Stimulated activated CD8-positive, alpha-beta memory T cell treated with anti-CD3 and anti-CD28 coated beads, Interleukin-2, amount 100 ng/mL, for 1 hour (primary cell): Measurements from ENCODE around the gene DNAH8.

Experiments used
- DNase-seq, 2 donors: peaks; one replicate each; pipeline ENCODE4 v3.0.0-alpha.2; 2020; ENCODE audit warnings: low read depth in 2 of 2

Gene DNAH8

DNA sequence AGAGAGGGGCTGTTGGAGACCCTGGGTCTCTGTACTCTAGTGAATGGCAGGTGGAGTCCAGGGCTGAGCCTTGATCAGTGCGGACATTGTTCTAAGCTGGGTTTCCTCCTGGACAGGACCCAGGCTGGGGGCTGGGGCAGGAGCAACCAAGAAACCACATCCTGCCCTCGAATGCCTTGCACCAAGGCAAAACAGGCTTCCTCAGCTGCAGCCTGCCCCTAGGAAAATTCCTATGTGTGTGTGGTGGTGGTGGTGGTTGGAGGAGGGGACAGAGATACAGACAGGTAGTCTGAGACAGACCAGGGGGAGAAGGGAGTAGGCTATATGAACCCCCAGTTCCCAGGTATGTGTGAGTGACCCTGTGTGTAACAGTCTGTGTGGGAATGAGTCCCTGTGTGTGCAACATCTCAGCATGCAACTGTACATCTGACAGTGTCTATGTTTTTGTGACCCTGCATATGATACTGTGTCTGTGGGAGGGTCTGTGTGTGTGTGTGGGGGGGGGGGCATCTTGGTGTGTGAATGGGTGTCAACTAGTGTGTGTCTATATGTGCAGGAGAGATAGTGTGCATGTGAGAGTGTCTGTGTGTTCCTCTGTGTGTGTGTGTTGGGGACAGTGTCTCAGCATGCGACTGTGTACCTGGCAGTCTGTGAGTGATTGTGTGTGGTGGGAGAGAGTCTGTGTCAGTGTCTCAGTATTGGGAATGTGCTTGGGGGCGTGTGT lies 336.4 kb downstream of the DNAH8 start:
- DNase-seq: no peak

DNA sequence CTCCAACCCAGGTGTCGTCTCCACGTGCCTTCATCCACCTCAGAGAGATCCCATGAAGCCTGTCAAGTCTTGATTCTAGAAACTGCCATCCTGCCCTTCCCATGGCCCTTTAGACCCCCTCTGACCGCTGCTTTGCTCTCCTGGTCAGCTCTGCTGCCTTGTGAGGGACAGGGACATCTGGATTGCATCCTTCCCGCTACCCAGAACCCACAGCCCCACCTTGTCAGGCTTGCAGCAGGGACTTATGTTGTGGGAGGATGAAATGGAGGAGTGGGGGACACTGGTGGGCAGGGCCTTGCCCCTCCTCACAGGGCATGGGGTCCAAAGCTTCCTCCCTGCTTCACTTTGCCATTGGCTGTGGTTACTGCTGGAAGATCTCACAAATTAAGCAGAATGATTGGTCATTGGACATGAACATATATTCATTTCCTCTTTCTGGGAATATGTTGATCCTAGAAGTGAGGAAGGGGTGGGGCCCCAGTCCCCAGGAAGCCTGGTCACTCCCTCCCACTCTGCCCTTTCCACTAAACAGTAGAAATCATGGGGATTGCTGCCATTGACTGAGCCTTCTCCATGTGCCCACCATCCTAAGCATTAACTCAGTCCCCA lies 338.0 kb downstream of the DNAH8 start:
- DNase-seq: no peak

DNA sequence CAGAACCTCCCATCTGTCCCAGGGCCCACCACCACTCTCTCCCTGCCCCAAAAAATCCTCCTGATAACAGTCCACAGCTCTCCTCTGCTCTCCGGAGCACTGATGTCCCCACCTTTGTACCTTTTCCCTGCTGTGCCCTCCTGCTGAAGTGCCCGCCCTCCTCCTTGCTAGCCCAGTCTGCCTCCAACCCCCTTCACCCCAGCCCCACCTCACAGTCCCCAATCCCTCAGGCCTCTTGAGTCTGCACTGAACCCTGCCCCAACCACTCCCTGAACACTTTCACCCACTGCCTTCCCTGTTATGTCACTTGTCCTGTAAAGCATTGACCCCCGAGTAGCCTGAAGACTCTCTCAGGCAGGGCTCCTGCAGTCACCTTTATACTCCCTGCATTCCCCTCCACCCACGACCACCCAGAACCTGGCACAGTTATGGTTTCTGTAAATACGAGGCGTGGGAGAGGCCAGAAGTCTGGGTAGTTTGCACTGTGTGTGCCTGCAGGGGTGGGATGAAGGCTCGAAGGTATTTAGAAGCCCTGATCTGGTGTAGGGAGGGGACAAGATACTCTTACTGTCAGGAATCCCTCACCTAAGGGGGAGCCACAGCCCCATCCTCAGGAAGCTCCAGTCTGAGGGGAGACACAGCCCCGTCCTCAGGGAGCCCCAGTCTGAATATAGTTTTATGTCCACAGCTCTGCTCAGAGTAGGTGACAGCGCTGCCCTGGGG lies 338.9 kb downstream of the DNAH8 start:
- no peak for DNase-seq

DNA sequence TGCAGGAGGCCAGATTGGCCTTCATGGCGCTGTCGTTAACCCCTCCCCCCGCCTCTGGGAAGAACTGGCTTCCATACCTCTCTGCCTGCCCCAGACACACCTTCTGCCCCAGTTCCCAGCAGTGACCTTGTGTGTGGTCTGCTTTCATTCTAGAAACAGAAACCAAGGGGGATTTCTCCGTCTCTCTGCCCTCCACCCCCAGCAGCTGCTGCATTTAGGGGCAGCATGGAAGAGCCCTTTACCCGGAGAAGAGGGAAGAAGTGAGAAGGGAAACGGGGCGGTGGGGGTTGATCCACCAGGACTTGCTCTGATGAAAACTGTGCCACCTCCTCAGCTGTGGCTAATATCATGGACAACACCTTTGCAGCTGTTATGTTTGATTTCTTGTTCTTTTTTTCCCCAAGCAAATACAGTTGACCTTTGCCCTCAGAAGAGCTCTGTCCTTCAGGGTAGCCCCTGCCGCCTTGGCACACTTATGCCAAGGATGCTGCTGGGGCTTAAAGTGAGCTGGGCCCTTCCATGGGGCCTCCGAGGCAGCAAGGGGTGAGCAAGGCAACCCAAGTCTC lies 339.5 kb downstream of the DNAH8 start:
- DNase-seq: no peak

DNA sequence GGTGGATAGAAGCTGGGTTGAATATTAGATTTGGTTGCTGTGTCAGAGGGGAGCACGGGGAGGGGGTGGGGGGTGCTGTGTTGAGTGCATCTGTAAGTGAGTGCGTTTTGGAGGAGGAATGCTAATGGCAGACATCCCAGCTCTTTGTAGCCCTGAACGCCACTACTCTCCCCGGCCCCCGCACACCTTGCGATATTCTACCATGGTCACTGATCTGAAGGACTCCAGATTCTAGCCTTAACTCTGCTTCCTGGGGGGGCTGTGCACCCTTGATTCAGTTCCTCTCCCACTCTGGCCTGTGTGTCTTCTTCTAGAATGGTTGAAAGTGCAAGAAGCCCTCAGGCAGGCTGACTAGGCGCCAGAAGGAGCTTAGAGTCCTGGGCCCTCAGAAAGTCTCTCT lies 340.6 kb downstream of the DNAH8 start:
- no peak for DNase-seq

DNA sequence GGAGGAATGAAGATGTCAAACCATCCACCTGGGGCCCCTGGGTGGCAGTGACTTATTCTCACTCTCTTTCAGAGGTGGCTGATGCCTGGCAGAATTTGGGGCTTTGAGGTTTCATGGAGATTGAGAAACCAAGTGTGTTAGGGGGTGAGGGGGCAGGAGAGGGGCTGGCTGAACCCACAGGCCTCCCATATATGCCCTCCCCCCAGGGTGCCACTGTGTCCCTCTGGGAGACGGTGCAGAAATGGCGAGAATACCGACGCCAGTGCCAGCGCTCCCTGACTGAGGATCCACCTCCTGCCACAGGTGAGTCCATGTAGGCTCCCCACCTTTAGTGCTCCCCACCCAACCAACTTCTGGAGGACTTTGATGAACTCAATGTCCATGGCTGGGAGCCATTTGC lies 341.1 kb downstream of the DNAH8 start:
- no peak for DNase-seq

DNA sequence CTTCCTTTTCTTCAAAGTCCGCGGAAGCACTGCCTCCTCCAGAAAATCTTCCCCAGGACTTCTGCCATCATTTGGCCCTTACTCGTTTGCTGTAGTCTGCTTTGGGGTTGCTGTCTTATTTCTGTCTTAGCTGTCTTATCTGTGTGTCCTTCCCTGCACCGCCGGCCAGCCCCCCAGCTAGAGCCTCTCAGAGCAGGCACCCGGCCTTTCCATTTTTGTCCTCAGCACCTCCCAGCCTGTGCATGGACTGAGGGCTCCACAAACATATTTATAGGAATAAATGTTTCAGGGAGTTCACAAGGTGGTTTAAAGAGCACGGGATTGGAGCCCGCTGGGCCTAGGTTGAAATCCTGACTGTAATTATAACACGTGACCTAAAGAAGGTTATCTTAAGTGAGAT lies 341.6 kb downstream of the DNAH8 start:
- DNase-seq: no peak

DNA sequence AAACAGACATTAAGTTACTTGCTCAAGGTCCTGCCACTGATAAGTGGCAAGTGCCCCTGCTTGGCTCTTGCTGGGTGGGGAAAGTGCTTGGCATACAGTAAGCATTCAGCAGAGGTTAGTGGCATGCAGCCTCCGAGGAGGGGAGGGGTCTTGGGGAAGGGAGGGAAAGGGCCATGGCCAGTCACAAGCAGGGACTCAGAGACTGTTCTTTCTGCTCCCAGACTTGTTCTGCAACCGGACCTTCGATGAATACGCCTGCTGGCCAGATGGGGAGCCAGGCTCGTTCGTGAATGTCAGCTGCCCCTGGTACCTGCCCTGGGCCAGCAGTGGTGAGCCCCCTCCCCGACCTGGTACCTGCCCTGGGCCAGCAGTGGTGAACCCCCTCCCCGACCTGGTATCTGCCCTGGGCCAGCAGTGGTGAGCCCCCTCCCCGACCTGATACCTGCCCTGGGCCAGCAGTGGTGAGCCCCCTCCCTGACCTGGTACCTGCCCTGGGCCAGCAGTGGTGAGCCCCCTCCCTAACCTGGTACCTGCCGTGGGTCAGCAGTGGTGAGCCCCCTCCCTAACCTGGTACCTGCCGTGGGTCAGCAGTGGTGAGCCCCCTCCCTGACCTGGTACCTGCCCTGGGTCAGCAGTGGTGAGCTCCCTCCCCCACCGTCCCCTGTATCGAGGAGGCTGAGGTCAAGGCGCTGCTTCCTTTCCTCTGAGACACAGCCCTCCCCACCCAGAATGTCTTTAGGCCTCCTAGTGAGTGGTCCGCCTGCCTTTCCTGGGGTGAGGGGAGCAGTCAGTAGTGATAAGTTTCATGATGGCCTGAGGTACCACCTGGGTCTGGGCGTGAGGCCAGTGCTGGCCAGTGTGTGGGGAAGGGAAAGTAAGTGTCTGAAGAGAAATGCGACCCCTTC lies 342.4 kb downstream of the DNAH8 start:
- DNase-seq: no peak

DNA sequence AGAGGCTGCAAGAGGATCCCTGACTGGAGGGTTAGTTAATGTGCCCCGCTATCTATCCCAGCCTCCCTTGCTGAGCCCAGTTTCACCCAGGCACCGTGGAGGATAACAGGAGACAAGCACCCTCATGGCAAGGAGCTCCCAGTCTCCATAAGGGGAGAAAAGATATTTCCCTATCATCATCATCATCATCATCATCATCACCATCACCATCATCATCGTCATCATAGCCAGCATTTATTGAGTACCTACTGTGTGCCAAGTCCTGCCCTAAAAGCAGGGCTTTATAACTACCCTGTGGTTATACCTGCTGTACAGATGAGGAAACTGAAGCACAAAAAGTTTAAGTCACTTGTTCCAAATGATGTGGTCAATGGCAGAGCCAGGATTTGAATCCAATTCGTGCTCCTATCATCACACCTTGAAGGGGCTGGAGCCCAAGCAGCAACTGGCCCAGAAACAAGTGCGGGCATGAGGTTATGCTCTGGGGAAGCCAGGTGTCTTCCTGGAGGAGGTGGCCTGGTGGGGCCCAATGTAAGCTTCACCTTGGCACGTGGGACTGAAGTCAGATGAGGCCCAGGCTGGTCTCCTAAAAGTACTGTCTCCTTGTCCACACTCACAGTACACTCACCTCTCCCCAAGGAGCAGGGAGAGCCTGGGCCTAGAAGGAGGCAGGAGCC lies 343.5 kb downstream of the DNAH8 start:
- no peak for DNase-seq

DNA sequence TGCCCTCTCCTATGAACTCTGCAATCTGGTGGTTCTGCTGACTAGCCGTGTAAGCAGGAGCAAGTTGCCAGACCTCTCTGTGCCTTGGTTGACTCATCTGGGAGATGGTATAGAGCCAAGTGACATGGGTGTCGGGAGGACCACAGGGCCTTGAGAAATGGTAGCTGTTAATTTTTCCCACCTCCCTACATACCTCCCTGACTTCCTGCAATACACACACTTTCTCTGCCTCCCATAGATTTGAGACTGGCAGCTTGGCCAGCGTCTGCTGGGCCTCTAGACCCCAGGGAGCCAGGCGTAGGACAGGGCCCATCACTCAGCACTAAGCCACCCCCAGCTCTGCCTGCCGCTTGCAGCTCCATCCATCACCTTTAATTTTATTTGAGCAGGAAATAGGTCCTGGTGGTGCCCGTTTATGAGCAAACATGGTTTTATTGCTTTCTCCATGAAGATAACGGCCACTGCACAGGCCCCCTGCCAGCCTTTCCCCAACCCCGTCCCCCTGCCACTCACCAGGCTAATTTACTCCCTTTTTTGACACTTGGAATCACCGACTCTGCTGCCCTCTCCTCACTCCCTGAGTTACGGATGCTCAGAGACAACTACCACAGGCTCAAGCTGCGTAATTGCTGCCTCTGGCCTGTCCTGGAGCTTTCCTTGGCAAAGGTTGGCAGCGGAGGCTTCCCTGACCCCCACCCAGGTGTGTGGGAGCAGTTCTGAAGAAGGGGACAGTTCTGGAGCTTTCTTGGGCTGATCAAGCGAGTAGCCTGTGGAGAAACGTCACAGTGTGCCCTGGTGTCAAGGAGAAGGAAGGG lies 344.6 kb downstream of the DNAH8 start:
- no peak for DNase-seq

DNA sequence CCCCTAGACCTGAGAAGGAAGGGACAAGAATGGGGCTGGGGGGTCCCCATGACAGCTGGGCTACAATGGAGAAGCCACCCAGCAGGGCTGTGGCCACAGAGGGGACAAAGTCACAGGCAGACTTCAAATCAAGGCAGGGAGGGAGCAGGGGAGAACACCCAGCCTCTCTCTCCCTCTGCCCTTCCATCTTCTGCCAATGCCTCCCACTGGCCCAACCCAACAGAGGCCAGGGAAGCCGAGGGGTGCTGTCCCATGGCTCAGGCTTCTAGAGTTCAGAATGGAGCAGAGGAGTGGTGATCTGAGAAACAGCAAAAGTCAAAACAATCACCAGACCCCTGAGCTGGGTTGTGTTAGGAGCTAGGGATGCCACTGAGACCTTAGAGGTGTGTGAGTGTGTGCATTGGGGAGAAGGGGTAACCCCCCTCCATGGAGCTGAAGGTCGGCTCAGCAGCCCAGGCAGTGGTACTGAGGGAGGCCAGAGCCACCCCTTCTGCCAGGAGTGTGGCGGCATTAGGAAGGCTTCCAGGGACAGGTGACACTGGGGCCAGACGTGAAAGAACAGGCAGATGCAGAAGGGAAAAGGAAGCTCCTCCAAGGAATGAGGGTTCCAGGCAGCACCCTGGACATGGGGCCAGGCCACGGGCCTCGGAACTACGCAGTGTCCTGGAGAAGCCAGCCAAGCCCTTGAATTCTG lies 345.5 kb downstream of the DNAH8 start:
- no peak for DNase-seq

DNA sequence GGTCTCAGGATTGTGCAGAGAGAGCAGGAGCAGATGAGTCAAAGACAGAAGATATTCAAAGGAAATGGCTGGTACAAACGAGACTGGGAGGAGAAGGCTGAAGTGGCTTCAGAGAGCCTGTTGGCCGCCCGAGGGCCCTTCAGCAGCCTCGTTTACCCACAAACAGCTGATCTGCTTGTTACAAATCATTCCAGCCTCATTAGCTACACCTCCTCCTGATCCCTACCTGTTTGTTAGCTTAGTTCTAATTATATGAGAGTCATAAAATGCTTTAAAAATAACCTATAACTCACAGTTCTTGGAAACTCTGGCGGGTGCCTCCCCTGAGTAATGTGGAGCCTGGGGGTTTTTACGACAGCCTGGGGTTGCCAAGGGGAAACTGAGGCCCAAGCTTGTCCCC lies 346.1 kb downstream of the DNAH8 start:
- no peak for DNase-seq

DNA sequence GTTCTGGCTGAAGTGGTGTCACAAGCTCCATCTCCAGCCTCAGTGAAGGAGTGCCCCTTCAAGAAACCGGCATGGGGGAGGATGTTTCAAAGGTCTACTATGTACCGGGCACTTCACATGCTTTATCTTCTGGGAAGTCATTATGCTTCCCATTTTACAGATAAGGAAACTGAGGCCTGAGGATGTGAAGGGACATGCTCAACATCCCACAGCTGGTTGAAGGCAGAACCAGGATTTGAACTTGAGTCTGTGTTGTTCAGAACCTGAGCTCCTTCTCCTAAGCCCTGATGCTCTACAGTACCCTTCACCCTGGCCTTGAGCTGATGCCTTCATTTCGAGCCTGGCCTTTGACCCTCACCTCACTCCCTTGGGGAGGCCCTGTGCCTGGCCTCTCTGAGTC lies 346.5 kb downstream of the DNAH8 start:
- DNase-seq: no peak

DNA sequence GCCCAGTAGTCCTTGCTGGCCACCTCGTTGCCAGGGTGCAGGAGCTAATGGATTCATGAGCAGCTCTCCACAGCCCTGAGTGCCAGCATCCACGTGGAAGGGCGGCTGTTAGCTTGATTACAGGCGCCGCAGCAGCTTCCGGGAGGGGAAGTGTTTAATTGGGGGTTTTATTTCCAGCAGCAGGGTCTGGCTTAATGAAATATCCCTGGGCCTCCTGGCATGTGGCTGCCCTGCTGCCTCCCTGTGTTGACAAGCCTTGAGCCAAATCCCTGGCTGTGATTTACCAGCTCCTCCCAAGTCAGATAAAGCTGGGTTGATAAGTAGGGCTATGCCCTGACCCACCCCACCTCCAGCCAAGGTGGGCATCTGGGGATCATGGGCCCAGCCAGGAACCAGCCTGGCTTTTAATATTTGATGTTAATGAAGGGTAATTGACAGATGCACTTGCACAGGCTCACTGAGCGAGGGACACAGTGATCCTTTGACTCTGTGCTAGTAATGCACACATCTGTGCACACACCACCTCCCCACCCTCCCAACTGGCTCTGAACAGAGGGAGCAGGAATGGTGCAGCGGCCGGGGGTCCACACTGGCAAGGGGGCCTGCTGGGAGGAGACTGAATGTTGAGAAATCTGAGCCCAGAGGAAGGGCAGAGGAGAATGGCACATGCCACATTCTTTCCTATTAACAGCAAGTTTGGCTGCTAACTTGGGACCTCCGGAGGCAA lies 347.1 kb downstream of the DNAH8 start:
- DNase-seq: no peak

DNA sequence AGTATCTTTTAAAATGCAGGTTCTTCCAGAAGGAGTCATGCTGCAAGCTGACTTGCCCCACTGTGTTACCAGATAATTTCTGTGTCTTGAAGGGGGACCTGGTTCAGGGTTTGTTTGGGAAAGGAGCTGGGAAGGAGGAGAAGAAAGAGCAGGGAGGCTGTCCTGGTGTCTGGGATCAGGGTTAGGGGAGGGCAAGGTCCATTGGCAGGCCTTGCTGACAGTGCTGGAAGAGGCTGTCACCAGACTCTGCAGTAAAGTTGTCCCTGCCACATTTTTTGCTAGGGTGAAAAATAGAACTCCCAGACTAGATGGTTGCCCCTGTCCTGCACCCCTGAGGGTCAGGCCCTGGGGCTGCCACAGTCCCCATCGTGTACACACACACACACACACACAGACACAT lies 348.4 kb downstream of the DNAH8 start:
- DNase-seq: no peak

DNA sequence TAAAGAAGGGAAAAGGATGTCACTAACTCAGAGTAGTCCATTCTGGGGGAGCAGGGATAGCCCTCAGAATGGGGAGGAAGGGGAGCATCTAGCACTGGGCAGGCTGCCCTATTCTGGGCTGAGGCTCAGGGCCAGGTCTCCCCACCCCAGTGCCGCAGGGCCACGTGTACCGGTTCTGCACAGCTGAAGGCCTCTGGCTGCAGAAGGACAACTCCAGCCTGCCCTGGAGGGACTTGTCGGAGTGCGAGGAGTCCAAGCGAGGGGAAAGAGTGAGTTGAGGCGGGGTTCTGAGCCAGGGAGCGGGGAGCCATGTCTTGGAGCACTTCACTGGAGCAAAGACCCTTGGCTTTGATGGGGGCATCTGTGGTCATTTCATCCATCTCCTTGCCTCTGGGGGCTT lies 350.4 kb downstream of the DNAH8 start:
- DNase-seq: no peak

DNA sequence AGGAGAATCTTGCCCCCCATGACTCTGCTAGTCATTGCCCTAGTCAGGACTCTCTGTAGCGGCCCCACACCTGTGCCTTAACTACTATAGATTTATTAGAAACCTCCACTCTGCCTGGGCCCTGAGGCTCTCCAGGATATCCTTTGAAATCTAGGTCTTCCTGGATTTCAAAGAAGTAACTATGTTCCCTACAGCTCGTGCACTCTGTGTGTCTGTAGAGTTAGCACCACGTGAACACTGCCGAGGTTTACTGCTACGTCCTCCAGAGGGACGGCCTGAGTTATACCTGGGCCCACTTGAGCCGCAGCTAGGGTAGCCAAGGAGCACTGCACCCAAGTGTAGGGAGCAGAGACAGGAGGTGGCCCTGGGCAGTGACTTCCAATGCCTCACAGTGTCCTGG lies 353.3 kb downstream of the DNAH8 start:
- no peak for DNase-seq

DNA sequence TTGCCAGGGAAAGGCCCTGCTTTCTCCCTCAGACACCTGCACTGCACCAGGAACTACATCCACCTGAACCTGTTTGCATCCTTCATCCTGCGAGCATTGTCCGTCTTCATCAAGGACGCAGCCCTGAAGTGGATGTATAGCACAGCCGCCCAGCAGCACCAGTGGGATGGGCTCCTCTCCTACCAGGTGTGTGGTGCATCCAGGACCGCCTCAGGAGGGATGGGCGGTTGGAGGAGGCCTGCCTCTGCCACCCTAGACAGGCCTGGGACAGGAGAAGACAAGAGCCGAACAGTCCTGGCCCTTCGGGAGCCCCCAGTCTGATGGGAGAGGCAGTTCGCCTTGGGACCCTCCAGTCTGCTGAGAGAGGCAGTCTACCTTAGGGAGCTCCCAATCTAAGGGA lies 357.7 kb downstream of the DNAH8 start:
- DNase-seq: no peak
